ENCODE measurements around the gene DEFB132.
A peak's percentile ranks its signal among the peaks of the same experiment; 100 is the strongest.

DEFB132 gene

DNA sequence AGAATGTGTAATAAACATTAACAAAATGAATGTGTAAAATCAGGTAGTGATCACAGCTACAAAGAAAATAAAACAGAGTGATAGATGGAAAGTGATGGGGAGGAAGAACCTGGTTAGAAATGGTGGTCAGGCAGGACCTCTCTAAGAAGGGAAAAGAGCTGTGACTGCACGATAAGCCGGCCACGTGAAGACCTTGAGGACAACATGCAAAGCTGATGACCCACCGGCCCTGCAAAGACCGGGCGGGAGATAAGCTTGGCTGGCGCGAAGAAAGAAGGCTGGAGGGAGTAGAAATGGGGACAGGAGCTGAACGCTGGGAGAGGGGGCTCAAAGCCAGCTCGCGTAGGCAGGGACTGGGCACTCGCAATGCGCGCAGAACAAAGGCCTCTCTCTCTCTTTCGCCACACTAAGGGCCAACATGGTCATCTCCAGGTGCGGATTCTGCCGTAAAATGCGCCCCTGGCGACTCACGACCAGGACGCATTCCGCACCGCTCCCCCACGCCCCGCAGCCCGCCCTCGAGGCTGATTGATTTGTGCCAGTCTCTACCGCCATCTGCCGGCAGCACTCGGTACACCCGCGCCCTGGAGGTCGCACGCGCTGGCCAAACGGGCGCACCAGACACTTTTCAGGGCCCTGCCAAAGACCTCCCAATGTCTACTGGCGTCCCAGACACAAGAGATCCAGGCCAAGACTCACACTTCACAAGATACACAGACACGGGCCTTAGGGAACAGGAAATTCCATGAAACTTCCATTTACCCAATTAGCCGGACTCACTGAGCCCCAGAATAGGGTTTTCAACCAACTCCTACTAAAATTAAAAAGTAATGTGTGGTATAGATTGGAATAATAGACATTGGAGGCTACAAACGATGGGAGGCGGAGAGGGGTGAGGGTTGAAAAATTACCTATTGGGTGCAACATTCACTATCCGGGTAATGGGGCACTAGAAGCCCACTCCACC is 9.4 kb downstream of the DEFB132 start:
- peak; percentile 87 for DNase-seq (ENCODE audit: low spot score)

DNA sequence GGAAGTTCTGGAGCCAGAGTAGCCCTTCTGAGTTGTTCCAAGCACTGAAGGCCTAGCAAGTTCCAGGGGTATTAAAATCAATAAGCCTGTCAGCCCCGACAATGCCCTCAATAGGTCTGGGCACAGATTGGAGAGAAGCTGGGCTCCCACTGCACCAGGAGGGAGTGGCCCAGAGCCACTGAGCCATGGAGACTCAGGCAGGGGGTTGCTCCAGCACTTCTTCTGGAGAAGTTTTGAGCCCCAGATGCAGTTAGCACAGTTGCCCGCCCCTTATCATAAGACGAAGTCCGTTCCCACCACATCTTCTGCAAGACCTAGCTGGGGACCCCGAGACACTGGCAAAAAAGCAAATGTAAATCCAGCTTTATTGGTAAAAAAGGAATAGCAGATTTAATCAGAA is 13.0 kb downstream of the DEFB132 start:
- no peak for DNase-seq (ENCODE audit: low spot score)

DNA sequence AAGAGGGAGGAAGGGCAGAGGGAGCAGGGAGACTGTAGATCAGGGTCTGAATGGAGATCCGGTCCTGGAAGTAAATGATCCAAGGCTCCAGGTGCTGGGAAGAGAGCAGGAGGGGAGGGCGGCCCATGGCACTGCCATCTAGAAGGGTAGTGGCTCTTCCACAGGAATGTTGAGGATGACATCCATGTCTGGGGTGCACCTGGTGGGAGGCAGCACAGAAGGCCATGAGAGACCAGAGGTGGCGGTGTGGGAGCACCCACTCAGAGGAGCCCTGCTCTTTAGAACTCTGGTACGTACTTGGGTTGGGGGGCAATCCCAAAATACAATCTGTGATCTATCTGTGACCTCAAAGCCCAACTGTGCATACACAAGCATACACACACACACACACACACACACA is 13.5 kb downstream of the DEFB132 start:
- DNase-seq (ENCODE audit: low spot score) = no peak

DNA sequence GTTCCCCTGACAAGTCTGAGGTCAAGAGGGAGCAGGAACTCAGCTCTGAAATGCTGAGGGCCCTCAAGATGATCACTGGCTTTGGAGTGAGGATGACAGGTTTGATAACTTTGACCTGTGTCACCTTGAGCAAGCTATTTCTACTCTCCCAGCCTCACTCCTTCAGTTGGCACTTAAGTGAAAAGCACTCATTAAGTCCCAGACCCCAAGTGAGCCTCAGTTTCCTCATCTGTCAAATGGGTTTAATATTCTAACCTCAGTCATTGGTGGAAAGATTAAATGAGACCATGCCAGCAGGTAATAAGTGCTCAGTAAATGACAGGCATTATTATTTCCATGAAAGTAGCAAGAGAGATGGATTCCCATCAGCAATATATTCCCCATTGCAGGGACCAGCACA is 14.0 kb downstream of the DEFB132 start:
- no peak for DNase-seq (ENCODE audit: low spot score)

DNA sequence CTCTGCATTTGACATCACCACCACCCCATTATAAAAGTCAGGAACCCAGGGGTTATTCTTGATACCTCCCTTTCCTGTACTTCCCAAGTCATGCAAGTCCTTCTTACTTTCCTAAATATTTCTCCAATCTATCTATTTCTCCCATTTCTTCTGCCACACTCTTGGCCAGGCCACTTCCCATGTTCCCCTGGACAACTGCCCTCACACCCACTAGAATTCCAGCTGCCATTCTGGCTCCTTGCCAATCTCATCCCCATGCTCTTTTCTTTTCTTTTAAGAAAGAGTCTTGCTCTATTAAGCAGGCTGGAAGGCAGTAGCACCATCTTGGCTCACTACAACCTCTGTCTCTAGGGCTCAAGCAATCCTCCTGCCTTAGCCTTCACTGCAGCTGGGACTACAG is 15.2 kb downstream of the DEFB132 start:
- DNase-seq (ENCODE audit: low spot score) = no peak

DNA sequence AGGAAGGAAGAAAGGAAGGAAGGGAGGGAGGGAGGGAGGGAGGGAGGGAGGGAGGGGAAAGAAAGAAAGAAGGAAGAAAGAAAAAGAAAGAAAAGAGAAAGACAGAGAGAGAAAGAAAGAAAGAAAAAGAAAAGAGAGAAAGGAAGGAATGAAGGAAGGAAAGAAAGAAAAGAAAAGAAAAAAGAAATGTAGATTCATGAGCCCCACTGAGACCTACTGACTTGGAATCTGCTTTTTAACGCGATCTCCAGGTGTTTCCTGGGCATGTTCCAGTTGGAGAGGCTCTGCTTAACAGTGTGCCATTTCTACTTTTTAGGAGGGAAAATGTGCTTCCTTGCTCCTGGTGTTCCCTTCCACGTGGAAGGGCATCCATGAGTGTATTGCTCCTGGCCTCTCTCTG is 16.4 kb downstream of the DEFB132 start:
- no peak for DNase-seq (ENCODE audit: low spot score)

DNA sequence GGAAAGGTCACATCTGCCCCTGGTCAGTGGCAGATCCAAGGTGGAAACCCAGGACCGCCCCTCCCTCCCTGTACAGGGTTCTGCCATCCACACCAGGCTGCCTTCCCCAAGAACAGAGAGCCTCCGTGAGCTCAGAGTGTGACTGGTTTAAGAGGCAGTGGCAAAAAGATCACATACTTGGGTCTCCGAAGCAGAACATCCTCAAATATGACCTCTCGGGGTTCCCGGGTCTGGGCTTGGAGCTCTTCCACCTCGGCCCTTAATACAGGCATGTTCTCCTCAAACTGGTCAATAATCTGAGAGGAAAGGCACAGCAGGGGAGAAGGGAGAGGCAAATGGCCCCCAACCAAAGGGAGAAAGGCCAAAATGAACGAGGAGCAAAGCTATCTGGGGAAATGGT is 18.3 kb downstream of the DEFB132 start:
- DNase-seq (ENCODE audit: low spot score) = no peak

DNA sequence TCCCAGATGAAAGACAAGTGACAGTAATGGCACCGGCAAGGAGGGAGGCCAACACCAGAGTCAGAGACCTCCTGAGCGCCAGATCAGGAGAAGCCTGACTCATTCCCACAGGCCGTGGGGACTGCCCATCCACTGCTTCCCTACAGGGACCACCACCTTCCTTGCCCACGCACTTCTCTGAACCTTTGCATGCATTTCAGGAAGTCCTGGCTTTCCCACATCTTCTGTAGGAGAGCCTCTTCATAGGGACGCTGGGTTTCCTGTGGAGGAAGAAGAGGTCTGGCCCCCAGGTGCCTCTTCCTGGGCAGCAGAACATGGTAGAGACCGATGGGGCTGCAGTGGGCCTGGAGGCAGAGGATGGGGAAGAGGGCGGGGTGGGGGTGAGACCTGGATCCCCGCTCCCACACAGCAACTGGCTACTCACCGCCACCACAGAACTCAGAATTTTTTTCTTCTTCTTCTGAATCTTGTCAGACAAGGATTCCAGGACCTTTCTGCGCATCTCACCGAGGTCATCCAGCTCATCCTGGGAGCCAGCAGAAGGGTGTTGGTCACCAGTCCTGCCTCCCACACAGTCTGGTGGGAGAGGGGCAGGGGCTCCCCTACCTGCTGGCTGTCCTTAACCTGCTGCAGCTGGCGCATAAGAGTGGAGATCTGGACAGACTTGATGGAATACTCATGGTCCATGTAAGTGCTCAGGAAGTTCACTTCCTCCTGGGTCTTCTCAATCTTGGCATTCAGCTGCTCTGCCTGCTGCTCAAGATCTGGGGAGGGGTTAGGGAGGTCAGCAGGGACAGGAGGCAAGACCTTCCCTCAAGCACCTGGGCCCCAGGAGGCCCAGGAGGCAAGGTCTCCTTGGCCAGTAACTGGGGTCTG is 19.3 kb downstream of the DEFB132 start:
- DNase-seq (ENCODE audit: low spot score) = no peak

DNA sequence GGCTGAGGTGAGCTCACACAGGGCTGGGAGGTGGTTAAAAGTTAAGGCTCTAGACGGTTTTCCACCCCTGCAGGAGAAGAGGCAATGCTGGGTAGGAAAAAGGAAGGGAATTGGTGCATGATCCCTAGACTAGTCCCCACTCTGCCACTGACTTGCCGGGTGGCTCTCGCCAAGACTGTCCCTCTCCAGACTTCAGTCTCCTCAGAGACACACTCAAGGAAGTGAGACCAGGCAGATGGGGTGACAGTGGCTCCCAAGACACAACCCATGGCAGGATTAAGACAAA is 19.9 kb downstream of the DEFB132 start:
- DNase-seq (ENCODE audit: low spot score) = no peak

DNA sequence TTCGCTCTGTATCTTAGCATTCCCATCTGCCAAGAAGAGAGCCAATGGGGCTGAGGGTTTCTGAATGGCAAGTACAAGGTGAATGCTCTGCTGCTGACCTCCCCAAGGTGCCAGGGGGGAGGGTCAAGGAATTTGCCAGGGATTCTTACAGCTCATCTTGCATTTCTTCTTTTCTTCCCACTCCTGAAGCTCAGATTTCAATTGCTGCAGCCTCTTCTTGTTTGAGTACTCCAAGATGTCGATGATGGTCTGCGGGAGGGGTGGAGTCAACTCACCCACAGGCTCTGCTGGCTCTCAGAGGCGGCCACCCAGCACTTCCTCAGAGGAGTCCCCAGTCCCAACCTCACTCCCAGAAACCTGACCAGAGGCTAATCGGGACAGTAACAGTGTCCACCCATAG is 20.7 kb downstream of the DEFB132 start:
- DNase-seq (ENCODE audit: low spot score) = no peak

DNA sequence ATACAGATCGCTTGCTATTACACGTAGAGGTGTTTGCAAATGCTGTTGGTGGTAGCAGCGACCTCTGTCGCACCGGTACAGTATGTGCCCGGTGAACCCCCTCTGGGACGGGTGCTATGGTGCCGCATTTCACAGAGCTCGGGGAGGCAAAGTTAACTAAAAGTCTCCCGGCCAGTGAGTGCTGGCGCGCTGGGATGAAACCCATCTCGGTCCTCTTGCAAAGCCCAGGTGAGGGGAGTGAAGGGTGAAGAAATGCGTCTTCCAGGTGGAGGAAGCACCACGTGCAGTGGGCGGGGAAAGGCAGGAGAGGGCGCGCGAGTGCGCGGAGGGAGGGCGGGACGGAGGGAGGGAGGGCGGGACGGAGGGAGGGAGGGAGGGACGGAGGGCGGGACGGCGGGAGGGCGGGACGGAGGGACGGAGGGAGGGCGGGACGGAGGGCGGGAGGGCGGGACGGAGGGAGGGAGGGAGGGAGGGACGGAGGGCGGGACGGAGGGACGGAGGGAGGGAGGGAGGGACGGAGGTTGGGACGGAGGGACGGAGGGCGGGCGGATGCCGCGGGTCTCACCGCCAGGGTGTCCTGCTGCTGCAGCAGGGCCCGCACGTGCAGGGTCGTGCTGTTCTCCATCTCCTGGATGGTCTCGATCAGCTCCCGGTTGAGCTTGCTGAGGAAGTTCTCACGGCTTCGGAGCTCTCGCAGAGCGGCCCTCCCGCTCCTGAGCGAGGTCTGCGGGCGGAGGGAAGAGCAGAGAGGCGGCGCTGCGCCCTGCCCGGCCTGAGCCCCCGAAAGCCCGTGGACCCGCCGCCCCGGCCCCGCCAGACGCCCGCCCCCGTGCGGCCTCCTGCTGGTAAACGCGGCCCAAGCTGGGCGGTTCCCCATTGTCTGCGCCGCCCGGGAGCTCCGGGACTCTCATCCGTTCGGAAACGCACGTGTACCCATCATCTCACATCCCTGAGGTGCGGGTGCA is 21.4 kb downstream of the DEFB132 start:
- no peak for DNase-seq (ENCODE audit: low spot score)

DNA sequence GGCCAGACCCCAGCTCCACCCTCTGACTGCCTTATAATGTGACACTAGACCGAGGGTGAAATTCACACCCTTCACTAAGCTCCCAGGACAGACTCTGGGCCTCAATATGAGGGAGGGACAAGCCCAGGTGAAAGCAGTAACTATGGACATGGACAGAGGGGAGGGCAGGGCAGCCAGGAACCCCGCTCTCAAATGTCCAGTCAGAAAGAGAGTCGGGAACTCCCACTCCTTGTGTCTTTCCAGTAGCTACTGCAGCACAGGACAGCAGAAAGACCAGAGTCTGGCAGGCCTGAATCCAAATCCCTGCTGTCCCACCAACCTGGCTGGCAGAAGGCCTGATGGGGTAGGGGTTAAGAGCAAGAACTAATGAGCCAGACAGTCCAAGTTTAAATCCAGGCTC is 26.6 kb downstream of the DEFB132 start:
- no peak for DNase-seq (ENCODE audit: low spot score)

DNA sequence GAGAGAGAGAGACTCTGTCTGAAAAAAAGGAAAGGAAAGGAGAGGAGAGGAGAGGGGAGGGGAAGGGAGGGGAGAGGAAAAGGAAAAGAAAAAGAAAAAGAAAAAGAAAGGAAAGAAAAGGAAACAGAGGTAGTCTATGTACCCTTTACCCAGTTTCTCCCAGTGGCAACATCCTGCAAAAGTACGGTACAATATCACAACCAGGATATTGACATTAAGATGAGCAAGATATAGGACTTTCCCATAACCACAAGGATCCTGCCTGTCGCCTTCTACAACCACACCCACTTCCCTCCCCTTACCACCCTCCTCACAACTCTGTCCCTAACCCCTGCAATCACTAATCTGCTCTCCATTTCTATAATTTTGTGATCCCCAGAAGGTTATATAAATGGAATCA is 29.0 kb downstream of the DEFB132 start:
- no peak for DNase-seq (ENCODE audit: low spot score)

DNA sequence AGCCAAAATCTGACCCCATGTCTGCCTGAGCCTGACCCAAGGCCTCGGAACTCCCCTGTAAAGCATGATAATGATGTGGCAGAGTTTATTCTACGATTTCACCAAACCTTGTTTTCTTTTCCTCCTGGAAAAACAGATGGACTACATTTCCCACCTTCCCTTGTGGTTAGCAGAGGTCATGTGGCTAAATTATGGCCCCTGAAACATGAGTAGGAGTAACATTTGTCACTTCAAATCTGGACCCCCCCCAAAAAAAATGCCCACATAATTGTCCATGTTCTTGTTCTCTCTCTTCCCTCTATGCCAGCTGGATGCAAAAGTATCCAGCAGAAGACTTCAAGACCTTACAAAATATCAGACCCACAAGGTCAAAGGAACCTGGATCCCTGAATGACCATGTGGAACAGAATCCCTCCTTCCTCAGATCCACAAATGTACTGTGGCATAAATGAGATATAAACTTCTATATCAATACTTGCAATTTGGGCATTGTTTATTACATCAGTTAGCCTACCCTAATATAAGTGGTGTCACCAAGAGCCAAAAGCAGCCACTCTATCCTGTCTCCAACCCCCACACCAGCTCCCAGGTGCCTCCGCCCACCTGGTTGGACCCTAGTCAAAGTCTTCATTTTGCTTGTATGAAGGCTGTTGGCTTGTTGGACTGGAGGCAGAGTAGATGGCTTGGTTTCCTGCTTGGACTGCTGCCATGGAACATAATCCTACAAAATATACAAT is 31.6 kb downstream of the DEFB132 start:
- no peak for DNase-seq (ENCODE audit: low spot score)

DNA sequence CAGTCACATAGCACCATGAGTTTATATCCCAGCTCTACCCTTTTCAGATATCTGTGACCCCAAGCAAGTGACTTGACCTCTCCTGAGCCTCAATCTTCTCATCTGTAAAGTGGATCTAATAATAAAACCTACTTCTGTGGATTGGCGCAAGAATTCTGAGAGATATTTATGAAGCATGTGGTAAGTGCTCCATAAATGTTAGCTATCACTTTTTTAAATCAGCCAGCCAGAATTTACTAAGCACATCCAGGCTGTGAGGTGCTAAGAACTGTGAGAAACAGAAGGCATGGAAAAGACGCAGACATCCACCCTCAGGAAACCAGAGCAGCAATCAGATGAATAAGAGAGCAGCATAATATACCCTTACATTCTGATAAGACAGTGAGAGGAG is 32.2 kb downstream of the DEFB132 start:
- no peak for DNase-seq (ENCODE audit: low spot score)

DNA sequence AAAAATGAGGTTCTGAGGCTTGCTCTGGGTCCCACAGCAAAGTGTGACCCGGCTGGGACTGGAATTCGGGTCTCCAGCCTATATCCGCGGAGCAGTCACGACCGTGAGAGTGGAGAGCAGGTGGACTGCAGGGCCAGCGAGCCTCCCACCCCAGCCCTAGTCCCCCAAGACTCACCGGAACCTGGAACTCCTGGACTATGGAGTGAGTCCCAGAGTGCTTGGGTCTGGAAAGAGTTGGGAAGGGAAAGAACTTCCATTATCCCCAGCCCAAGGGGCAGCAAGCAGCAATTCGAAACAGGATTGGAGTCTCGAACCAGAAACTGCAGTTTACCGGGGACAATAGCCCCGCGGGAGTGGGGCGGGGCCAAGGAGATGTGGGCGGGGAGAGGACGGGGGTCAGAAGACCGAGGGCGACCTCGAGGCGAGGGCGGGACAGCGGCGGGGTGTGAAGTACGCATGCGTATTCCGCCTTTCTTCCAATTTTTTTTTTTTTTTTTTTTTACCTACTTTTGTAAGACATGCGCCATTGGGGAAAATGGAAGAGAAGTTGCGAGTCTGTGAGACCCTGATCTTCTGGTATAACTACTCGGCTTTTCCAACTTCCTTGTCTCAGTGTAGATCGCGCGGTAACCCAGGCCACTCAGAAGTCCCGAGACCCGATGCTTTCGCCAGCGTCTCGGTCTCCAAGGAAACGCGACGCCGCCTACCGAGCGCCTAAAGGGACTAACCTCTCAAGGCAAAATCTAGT is 32.7 kb downstream of the DEFB132 start, which contains the start of gene C20orf96:
Gene C20orf96 (minus strand): TSS at position 667 of the 748 bp plus-strand sequence. CDS start 140 bp downstream, at position 527.
- DNase-seq (ENCODE audit: low spot score) = peak; percentile 99

DNA sequence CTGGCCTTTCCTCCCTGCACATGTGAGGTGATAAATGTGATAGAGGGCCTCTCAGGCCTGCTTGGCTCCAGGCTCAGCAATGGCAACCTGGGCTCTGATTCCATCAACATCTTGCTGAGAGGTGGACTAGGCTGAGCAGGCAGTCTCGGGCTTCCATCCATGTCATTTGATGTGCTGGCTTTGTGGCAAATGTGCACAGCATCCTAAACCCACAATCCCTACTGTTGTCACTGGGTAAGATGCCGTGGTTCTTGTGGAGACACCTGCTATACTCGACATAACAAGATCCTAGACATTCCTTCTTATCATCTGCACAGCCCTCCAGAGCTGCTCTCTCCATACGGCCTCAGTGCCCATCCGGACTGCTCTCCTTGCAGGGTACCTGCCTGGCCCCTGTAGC is 37.1 kb downstream of the DEFB132 start:
- DNase-seq (ENCODE audit: low spot score) = no peak

DNA sequence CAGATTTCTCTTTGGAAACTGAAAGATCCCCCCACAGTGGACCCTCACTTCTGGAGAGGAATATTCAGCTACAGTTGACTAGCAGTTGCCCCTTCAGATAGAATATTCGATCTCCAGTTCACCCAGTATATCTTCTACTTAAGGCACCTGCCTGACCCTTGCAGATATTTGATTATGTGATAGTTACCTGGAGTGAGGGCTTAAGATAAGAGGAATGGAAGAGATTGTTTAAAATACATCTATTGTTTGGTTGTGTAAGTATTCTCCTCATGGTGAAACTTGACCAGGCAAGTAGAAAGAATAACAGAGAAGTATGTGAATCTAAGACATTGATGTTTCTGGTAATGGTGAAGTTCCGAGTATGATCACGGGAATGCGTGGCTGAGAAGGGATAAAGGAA is 38.3 kb downstream of the DEFB132 start:
- DNase-seq (ENCODE audit: low spot score) = no peak

DNA sequence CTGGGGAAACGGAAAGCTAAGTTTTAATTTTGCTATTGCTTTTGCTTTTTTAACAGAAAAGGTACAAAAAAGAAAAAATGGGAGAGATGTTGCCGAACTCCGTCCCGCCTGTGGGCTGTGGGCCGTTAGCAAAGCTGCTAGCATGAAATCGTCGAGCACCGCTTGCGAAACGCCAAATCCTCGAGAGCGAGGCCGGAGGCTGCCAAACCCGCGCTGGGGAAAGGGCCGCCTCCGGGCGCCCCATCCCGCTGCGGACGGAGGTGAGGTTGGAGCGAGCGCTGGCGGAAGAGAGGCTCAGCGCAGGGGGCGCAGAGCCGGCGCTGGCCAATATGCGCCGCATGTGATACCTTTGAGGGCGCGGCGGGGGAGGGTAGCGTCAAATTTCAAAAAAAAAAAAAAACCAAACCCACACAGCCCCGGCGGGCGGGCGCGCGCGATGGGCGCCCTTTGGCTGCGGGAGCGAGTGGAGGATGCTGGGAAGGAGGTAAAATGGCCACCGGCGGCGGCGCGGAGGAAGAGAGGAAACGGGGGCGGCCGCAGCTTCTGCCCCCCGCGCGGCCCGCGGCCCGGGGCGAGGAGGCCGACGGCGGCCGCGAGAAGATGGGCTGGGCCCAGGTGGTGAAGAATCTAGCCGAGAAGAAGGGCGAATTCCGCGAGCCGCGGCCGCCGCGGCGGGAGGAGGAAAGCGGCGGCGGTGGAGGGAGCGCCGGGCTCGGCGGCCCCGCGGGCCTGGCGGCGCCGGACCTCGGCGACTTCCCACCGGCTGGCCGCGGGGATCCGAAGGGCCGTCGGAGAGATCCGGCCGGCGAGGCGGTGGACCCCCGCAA is 39.8 kb downstream of the DEFB132 start, which contains the start of gene ZCCHC3:
Gene ZCCHC3 (plus strand): TSS at position 473 of the 827 bp plus-strand sequence. CDS start 17 bp downstream, at position 490.
- peak; percentile 84 for DNase-seq (ENCODE audit: low spot score)
